HCEC 1CT (cell line): ENCODE results near the gene MNX1.

Source experiments
- DNase-seq: peaks from one replicate; pipeline ENCODE4 v3.0.0-alpha.2; 2017

MNX1 gene

DNA sequence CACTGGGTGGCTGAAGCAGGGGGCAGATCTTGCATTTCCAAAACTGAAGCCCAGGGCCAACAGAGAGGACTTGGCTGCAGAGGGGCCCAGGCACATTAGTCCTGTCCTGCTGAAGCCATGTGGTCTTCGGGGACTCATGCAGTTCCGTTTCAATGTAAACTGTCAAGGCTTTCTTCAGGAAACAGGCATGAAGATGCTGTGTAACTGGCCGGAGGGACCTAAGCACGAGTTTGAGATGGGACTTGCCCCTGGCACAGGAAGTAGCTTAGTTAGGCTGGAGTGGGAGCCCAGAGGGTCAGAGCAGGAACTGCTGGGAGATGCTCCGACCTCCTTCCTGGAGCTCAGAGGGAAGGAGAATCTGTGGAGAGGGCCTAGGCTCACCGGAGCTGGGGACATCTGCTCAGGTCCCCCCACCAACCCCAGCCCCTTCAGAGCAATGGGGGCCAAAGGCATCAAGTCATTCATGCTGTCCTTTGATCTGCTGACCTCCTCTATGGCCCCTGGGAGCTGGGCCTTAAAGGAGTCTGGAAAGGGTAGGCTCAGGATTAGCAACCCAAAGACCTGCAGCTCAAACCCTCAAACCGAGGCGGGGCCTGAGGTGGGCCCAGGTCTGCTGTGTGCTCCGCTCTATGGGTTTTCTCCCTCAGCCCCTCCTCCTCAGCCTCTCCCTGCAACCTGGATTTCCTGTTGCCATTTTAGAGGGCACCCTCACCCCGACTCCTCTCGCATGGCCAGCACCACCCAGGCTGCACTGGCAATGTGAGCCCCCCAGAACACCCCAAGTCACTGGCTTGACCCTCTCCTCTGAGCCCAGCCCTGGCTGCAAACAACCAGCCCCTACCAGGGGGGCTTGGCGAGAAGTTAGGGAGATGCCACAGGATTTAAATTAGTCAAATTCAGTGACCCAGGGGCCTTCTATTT, 4.4 kb upstream of the MNX1 start:
- no peak for DNase-seq

DNA sequence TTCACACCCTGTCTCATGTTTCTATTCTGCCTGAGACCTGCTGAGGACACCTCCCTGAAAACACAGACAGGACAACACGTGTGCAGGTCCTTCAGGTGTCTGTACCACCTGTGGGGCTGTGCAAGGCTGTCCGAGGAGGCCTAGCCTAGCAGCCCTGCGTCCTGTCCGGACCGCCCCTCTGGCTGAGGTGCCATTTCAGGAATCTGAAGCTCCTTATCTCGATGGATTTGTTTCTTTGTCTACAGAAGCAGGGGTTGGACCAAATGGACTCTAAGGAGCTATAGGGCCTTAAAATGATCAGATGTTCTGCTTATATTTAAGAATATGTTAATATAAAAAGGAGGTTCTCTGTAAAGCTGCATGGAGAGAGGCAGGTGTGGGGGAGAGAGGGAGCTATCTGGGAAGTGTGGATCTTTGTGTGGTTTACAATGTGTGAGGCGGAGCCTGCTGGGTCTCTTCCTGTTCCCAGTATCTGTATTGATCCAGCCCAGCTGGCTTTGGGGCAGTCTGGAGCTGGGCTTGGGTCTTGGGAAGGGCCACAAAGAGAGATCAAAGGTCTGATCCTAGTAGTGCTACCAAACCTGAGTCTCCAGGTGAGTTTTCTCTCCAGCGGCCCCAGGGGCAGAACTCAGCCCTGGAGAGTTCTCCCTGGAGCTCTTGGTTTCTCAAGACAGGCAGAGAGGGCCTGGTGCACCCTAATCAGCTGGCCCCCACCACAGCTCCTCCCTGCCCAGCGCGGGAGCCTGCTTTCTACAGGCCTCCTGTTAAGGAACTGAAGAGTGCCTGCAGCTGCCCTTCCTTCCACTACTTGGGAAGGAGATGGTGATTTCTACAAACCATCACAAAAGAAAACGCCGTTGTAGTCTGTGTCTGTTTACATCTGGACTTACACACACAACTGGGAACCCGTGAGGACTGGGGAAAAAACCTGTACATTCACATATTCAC, 3.4 kb upstream of the MNX1 start:
- DNase-seq = no peak

DNA sequence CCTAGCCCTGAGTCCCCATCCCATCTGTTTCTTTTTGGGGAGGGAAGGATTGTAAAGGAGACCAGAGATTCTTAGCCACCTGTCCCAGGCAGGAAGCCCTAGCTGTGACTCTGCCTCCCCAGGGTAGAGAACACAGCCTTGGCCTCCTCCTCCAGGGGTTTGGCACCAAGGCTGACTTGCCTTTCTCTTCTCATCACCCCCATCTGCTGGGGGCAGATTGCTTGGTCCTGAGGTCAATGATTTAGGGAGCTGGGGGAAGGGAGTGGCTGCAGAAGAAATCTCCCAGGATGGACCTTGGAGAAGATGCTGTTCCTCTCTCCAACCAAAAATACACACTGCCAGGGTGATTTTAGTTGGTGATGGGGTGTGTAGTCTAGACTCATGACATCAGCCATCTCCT, 2.6 kb upstream of the MNX1 start:
- no peak for DNase-seq

DNA sequence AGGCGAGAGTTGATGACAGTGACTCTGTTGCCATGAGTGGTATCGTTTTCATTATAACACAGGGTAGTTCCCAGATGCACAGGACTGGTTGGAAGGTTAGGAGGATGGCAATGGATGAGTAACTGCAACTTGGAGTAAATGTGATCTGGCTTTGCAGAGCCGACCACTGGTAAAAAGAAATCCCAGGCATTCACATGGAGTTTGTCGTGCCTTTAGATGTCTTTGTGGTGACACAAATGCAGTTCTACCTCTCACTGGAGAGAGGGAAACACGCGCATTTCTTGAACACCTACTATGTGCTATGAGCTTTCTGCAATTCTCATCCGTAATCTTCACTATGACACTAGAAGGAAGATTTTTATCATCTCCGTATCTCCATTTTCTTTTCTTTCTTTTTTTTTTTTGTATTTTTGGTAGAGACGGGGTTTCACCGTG, 1.7 kb upstream of the MNX1 start:
- DNase-seq = no peak

DNA sequence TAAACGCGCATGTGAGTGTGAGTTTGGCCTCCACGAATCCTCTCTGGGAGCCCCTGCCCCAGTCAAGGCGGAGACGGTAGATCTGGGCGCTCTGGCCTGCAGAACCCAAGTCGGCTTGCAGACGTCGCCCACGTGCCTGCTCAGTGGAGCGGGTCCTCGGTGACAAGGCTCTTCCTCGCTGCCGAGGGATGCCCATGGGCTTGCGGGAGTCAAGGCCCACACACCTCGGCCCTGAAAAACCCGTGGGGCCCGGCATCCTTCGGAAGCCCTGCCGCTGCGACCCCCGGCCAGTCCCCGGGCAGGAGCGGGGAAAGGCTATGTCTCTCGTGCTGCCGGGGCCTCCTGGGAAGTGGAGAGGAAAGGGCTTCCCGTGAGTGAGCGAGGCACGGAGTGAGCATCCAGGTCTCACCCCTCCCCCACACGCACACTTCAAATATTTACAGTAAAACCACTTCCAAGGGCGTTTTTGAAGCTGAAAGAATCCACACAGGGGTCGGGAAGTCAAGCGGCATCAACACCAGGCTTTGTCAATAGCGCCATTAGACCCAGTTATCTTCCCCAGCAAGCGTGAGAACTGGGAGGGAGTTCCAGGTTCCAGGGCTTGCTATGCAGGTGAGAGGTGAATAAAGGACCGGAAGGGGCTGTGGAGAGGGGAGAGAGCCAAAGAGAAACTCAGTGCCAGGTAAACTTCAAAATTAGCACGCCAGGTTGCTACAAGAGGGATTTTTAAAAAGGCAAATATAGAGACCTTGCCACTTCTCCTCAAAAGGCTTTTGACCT, 1.1 kb upstream of the MNX1 start:
- no peak for DNase-seq

DNA sequence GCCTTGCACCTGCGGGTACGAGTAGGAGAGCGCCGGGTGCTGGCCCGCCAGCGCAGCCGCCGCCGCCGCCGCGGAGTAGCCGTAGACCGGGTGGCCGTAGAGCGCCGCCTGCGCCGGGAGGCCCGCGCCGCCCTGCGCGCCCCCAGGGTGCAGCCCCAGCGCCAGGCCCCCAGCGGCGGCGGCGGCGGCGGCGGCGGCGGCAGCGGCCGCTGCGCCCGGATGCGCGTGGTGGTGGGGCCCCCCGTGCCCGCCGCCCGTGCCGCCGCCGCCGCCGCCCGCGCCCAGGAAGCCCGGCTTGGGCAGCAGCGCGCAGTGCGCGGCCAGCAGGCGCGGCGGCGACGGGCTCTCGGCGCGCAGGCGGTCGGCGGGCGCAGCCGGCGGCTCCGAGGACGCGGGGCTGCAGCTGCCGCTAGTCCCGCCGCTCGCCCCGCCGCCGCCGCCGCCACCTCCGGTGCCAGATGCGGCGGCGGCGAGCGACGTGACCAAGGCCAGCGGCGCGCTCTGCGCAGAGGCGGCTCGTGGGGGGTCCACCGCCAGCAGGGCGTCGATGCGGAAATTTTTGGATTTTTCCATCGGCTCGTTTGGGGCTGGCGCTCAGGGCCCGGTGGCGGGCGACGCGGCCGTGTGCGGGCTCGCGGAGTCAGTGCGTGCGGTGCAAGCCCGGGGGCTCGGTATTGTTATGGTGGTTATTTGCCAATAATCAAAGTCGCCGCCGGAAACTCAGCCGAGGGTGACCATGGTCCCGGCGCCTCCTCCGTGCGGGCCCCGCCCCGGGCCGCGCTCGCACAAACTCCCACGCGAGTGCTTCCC, 480 bp downstream of the MNX1 start:
- no peak for DNase-seq

DNA sequence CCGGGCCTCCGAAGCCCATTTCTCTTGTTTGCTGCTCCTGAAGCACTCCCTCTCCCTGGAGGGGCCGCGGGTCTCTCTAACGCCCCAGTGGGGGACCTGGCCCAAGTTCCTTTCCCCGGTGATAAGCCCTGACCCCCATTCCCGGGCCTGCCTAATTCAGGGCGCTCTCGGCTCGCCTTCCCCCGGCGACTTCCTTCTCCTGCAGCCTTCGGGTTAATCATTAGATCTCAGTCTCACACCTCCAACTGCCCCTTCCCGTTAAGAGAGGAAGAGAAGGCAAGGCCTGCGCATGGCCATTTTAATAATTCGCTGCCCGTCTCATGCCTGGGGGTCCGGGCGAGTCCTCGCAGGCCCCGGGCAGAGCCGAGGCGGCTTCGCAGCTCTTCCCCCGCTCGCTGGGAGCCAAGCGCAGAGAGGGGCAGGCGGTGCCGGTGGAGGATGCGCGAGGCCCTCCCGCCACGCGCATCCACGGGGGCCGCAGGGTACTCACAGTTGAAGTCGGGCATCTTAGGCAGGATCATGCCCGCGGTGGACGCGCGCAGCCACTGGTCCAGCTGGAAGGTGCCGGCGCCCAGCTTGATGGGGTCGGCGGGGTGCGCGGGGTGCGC, 1.2 kb downstream of the MNX1 start:
- no peak for DNase-seq

DNA sequence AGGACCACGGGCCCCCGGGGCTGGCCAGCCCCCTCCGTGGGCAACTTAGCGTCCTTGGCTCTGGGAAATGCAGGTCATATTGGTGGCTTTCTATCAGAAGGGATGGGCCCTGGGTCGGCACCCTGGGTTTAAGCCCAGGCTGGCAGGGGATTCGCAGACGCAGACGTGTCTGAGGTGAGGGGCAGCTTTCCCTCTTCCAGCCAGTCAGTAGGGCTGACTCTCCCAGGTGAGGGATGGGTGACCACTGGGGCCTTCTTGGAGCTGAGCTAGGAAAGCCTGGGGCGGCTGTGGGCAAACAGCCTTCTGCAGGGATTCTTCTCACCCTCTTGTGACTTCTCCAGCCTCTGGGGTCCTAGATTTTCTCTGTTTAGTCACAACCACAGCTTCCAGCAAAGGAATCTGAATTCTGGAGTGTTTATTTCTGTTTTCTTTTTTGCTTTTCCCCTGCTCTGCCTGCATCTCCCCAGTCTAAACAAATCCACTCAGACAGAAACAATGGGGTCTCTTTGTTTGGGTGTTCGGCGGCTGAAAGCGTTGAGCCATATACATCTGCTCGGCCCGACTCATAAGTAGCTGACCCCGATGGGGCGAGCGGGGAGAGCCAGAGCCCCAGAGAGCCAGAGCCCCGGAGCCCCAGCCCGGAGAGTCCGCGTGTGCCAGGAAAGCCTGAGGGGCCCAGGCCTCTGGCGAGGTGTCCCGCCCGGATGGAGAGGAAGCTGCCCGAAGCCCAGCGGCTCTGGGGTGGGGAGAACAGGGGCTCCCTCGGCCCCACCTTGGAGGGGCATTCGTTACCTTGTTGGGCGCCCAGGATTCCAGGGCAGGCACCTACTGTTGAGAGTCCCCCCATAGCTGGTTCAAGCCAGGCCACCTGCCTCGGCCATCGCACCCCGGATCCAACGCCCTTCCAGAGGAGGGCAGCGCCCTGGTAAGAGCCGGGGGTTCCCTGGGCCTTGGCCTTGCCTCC, 2.0 kb downstream of the MNX1 start:
- no peak for DNase-seq

DNA sequence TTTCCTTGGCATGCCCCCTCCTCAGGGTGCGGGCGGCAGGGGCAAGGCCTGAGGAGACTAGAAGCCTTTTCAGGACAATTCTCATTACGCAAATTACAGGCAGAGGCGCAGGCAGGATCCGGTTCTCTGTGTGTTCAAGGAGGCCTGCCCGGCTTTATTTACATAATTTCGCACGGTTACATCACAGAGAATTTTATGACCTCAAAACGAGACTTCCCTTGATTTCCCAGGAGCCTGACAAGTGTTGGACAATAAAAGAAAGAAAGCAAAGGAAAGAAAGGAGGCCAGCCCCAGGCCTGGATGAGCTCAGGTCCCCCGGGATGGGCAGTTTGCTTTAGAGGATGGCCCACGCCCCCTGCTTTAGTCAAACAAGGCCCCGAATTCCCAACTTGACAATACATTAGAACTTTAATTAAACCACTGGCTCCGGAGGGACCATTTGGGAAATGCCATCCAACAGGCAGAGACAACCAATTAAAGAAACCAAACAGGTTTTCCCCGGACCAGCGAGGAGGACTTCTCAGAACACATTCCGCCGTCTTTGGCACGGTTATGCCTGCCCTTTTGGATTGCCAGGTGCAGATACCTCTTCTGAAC, 2.9 kb downstream of the MNX1 start:
- DNase-seq = no peak

DNA sequence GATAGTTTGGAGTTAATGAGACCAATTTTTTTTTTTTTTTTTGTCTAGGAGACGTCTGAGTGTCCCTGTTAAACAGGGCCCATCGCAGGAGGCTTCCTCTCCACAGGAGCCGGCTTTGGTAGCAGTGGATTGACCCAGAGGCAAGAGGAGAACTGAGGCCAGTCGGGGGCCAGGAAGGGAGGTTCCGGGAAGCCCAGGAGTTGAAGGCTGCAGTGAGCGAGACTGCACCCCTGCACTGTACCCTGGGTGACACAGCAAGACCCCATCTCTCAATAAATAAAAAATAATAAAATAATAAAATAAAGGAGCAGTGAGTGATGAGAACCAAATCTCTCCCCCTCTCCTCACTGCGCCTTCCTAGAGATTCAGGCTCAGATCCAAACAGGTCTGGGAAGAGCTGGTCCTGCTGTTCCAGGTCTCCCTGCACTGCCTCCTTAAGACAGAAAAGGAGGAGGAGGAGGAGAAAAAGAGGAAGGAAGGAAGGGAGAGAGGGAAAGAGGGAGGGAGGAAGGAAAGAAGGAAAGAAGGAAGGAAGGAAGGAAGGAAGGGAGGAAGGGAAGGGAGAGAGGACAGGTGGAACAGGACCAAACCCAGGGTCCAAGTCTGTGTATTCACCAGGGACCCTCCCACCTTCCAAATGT, 3.5 kb downstream of the MNX1 start:
- DNase-seq = no peak

DNA sequence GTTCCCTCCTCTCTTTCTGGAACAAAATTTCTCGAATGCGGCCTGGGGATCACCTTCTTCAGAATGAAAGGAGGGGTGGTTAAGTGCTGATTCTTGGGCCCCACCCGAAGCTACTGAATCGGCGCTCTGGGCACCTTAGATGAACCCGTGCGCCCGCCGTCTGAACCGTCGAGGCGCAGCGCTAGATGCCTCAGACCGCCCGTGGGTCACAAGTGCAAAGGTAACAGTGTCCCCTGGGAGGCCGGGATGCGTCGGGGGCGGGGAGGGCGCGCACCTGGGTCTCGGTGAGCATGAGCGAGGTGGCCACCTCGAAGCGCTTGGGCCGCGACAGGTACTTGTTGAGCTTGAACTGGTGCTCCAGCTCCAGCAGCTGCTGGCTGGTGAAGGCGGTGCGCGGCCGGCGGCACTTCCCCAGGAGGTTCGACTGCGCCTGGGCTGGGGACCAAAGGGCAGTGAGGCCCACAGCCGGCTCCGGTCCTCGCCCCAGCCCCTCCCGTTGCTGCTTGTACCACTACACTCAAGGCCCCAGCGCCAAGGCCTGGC, 4.2 kb downstream of the MNX1 start:
- no peak for DNase-seq

DNA sequence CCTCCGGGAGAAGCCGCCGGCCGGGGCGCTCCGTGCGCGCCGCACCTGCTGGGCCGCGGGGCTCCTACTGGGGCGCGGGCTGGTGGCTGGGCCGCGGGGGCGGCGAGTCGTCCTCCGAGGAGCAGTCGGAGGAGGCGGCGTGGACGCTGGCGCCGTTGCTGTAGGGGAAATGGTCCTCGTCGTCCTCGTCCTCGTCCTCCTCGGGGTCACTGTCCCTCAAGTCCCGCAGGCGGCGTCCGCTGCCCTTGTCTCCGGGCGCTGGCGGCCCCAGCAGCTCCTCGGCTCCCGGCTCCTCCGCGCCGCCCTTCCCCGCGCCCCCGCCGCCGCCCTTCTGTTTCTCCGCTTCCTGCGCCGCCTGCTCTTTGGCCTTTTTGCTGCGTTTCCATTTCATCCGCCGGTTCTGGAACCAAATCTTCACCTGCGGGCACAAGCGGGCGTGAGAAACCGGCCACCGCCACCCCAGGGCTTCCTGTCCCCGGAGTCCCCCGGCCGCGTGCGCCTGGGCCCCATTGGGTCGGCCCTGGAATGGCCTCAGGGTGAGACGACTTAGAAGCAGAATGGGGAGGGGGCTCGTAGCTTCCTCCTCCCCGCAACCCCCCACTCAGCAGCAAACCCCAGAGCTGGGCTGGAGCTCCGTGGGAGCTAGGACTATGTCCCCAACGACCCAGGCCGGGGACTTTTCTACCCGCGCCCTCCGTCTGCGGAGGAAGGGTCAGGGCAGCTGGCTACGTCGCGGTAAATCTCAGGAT, 4.8 kb downstream of the MNX1 start:
- DNase-seq = no peak

DNA sequence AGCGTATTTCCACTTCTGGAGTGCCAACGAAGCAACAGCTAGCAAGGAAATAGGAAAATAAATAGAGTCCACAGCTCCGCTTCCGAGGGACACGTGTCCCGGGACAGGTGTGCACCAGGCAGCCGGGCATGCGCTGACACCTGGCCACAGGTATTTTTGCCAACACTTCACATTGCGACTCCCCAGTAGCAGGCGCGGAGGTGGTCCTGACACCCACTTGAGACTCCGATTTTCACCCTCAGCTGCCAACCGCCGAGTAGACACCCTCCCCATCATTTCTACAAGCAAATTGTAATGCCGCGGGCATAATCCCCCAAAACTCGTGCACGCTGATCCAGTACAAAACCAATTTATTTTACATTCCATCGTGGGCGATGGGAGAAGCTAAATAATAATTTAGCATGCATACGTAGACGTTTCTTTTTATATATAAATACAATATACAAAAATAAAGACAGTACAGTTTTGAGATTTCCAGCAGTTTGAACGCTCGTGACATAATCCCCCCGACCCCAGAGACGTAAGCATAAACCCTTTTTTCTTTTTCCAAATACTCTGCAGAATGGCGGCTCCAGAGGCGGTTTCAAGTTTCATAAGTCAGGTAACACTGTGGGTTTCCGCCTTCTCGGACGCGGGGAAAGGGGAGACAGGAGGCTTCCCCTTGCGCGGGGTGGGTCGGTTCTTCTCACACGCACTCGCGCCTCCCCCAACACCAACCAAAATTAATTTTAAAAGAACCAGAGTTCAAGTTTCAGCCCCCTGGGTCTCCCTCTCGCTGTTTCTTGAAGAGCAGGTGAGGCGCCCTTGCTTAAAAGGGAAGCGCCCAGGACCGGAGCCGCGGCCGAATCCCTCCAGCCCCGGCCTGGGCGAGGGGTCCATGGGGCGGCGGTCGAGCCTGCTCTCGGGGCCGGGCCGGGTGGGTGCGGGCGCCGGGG, 5.7 kb downstream of the MNX1 start:
- no peak for DNase-seq

DNA sequence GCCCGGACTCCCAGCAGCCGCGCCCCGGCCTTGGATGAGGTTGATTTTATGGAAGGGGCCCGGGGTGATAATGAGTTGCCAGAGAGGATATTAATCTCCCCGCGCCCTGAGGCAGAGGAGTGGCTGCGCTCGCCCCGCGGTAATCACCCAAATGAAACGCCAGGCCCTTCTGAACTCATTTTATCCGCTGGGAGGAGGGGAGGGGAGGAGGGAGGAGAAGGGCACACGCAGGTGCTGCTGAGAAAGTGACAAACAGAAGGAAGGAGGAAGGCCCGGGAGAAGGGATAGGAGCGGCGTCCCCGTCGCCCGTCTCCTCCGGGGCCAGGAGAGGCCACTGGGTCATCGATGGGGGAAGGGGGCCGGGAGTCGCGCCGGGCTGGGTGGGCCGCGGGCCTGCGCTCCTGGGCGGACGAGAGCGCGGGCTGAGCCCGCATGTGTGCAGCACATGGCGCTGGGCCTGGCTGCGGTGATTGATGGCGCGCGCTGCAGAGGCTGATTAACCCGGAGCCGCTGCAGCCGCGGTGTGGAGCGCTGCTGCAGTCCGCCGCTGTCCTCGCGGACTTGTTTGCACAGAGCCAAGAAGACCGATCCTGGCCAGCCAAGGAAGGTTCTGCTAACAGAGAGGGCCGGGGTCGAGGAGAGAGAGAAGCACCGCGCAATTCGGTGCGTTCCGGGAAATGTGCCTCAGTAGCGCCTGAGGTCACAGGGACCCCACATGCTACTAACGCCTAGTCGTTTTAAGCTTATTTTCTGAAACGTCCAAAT, 6.5 kb downstream of the MNX1 start:
- no peak for DNase-seq

DNA sequence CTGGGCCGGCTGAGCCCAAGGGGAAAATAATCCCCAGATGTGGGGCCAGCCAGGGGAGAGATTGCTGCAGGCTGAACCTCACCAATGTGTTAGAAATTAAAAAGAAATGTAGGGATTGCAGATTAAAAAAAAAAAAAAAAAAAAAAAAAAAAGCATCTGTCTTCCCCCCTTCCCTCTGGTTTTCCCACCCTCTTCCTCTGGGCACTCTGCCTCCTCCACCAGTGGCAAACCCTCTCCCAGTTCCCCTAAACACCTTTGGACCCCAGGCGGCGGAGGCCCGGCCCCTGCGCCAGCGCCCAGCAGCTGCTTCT, 7.1 kb downstream of the MNX1 start:
- no peak for DNase-seq

DNA sequence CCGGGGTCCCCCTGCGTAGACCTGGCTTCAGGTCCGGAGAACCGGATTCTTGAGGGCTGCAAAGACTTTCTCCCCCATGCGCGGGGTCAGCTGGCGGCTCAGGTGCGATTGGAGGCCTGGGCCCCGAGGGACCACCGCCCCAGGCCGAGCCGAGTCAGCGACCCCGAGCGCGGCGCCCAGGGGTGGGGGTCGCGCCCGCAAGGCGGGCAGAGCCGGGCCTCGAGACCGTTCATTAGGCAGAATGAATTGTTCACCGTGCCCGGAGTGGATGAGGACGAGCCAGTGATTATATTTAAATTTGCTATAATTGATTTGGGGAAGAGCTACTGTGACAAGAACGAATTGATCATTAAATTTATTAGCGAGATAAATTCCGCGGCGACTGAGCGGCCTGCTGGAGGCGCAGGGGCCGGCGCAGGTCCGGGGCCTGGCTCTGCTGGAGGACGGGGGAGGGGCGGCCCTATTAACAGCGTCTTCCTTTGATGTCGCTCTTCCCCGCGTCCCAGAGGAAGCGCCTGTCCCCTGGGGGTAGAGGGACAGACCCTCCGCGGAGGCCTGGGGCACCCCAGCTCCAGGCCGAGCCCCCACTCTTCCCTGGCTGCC, 7.5 kb downstream of the MNX1 start:
- DNase-seq = no peak
